Small intestine (tissue), 7 donors: ENCODE measurements around the gene NTN3. TPM values are rescaled to one million over a fixed set of nuclear protein-coding genes. Genes with fewer than 3 reads are reported as not detected.
A peak's percentile ranks its signal among the peaks of the same experiment; 100 is the strongest.

ENCODE experiments used
- DNase-seq, 2 donors: peaks; one replicate each; pipeline versions ENCODE4 v3.0.0 to v3.0.0-alpha.2; 2013
- FAIRE-seq: peaks from 2 replicates; lab custom pipeline; 2012; peaks lifted over from hg19 to GRCh38; lab: Jason Lieb, UNC
- H3K27ac ChIP-seq, 3 donors: one replicate each; pipeline ENCODE4 v1.5.1; 2013; ENCODE audit warnings: low read length in 2 of 3, mild to moderate bottlenecking in 2 of 3, control low read depth in 1 of 3, inconsistent platforms in 1 of 3, low read depth in 1 of 3, moderate library complexity in 1 of 3
- H3K27me3 ChIP-seq, 3 donors: one replicate each; pipeline ENCODE4 v1.6.1; 2013; ENCODE audit warnings: low read length in 3 of 3, inconsistent platforms in 1 of 3; ENCODE audit not compliant: control insufficient read depth in 3 of 3, insufficient read depth in 3 of 3
- H3K36me3 ChIP-seq, 3 donors: one replicate each; pipeline ENCODE4 v1.6.1; 2013; ENCODE audit warnings: low read length in 3 of 3, inconsistent platforms in 1 of 3, low read depth in 1 of 3, mild to moderate bottlenecking in 1 of 3, moderate library complexity in 1 of 3; ENCODE audit not compliant: control insufficient read depth in 3 of 3, insufficient read depth in 2 of 3
- H3K4me1 ChIP-seq, 3 donors: one replicate each; pipeline ENCODE4 v1.6.1; 2013; ENCODE audit warnings: low read length in 2 of 3, inconsistent platforms in 1 of 3, low read depth in 1 of 3, mild to moderate bottlenecking in 1 of 3, moderate library complexity in 1 of 3; ENCODE audit not compliant: control insufficient read depth in 3 of 3, insufficient read depth in 2 of 3
- H3K4me3 ChIP-seq, 3 donors: one replicate each; pipeline ENCODE4 v1.5.1; 2013; ENCODE audit warnings: low read length in 3 of 3, control low read depth in 1 of 3, inconsistent platforms in 1 of 3, low read depth in 1 of 3, mild to moderate bottlenecking in 1 of 3, moderate library complexity in 1 of 3
- H3K9me3 ChIP-seq, 2 donors: one replicate each; pipeline ENCODE4 v1.6.1; 2013; ENCODE audit warnings: low read depth in 1 of 2, low read length in 1 of 2; ENCODE audit not compliant: control insufficient read depth in 2 of 2, insufficient read depth in 1 of 2
- WGBS, 3 donors: extraction: QIAGEN DNeasy Blood & Tissue Kit; methylation state at CpG; one replicate each; pipeline ENCODE4 v1.1.7; 2013; 5-methylcytosine and 5-hydroxymethylcytosine counted together
- polyA plus RNA-seq, 4 donors: library from polyadenylated mRNA; stranded (reverse) in 3 of 4; unstranded in 1 of 4; fragments of 200-250 nt in 3 of 4; fragments of 120-200 nt in 1 of 4; gene quantifications; one replicate each; pipeline versions ENCODE4 v1.2.1 to v1.2.3, GENCODE V29; 2013
- donor health status: healthy with polysubstance abuse.
- donor health status: control.
- donor health status: control.
- donor health status: Bipolar disorder and iron deficiency.
- donor health status: healthy.

NTN3 gene
- polyA plus RNA-seq, 4 donors, result 0.04 to 0.74 TPM; not detected in 2

DNA sequence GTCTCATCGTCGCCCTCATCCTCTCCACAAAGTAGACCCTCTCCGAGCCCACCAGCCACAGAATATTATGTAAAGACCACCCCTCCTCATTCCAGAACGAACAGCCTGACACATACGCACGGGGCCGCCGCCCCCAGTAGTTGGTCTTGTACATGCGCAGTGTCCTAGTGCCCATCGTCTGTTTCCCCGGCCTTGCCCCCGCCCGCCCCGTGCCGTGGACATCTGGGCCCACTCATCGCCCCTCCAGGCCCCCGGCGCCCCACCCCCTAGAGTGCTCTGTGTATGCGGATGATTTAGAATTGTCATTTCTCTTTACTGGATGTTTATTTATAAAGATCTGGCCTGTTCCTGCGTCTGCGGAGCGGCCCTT is 48.6 kb downstream of the NTN3 start:
- FAIRE-seq (no peak), DNase-seq (no peak)
- Histone ChIP-seq H3K4me3 (peak overlapping the region in 1 of 3 donors; percentile 59), H3K36me3 (peaks cover 0 to 83% (median 0%) of the 10 kb centered on the region in 3 donors), H3K4me1 (peaks cover 3 to 74% (median 15%) of the 10 kb centered on the region in 3 donors), H3K27ac (peak overlapping the region in 2 of 3 donors; percentile 62 to 82), H3K9me3 (no peaks in the 10 kb centered on the region), H3K27me3 (no peaks in the 10 kb centered on the region)
- WGBS, 3 donors, result 37 to 41% (median 39%) methylated on average over 22 of the region's 22 CpGs

DNA sequence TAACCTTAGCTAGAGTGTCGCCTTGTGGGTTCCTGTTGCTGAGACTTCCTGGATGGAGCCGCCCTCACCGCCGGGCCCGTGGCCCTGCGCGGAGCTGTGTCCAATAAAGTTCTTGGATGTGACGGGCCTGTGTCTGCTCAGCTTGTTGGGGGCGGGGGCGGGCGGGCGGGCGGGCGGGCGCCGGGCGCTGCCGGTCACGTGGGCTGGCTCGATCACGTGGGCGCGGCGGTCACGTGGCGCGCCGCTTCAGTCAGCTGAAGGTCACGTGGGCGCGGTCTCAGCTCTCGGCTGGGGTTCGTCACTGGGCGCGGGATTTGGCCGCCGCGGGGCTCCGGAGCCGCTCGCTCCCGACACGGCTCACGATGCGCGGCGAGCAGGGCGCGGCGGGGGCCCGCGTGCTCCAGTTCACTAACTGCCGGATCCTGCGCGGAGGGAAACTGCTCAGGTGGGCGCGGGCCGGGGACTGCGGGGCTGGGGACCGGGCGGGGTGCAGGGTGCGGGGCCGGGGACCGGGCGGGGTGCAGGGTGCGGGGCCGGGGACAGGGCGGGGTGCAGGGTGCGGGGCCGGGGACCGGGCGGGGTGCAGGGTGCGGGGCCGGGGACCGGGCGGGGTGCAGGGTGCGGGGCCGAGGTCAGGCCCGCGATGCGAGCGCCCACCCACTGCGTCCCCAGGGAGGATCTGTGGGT is 49.1 kb downstream of the NTN3 start, which contains the start of gene AMDHD2:
Gene AMDHD2 (plus strand): TSS at position 275 of the 687 bp plus-strand sequence. CDS start 88 bp downstream, at position 363.
- 0 to 1% (median 1%) methylated on average over 71 to 83 of the region's 83 CpGs for WGBS, 3 donors
- Histone ChIP-seq H3K27me3 (no peaks in the 10 kb centered on the region), H3K36me3 (peaks cover 0 to 82% (median 0%) of the 10 kb centered on the region in 3 donors), H3K27ac (peak within 1 kb of the TSS; percentile 35 to 89 (median 85)), H3K9me3 (no peaks in the 10 kb centered on the region), H3K4me3 (peak within 1 kb of the TSS; percentile 59 to 78 (median 66)), H3K4me1 (peaks cover 3 to 78% (median 15%) of the 10 kb centered on the region in 3 donors)
- FAIRE-seq (no peak), DNase-seq (peak; percentile 82 to 96)

DNA sequence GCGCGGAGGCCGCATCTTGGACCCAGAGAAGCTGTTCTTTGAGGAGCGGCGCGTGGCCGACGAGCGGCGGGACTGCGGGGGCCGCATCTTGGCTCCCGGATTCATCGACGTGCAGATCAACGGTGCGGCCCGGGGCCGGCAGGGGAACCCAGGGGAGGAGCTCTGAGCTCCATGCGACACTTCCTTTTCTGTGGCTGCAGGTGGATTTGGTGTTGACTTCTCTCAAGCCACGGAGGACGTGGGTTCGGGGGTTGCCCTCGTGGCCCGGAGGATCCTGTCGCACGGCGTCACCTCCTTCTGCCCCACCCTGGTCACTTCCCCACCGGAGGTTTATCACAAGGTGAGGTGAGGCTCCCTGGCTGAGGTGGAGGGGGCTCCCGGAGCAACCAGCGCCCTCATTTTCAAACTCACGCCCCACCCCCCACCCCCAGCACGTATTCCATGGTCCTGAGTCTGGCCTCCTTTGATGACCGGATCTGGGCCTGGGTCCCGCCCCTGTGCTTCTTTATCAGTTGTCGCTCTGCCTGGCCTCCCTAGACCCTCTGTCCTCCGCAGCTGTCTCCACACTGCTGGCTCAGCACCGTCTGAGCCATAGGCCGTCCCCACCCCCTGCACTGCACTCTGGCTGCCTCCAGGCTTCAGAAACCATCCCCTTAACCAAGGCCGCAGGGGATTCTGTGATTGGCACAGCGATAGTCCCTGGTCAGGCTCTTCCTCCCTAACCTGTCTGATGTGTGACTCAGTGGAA is 49.9 kb downstream of the NTN3 start:
- Histone ChIP-seq H3K36me3 (peaks cover 0 to 82% (median 0%) of the 10 kb centered on the region in 3 donors), H3K9me3 (no peaks in the 10 kb centered on the region), H3K4me1 (peaks cover 3 to 79% (median 15%) of the 10 kb centered on the region in 3 donors), H3K27ac (peak overlapping the region; percentile 24 to 89 (median 60)), H3K27me3 (no peaks in the 10 kb centered on the region), H3K4me3 (peak overlapping the region; percentile 59 to 78 (median 66))
- FAIRE-seq (no peak), DNase-seq (peak; percentile 31 to 75)
- WGBS, 3 donors, result 12 to 15% (median 15%) methylated on average over 37 to 41 of the region's 41 CpGs

Other genes starting within 250 kb of the NTN3 start
- gene E4F1, start 247.7 kb upstream of the NTN3 start, polyA plus RNA-seq, result 10 to 100 TPM; 16.5 to 37.1 (median 22.8) TPM
- 1 to 10 TPM in 2 of 4 donors, under 1 TPM in 2; 0.55 to 3.8 (median 1.4) TPM for gene DNASE1L2, start 234.9 kb upstream of the NTN3 start, polyA plus RNA-seq
- gene ECI1, start 219.7 kb upstream of the NTN3 start, polyA plus RNA-seq, result 100 to 1,000 TPM in 3 of 4 donors, 10 to 100 TPM in 1; 86.1 to 246 (median 166) TPM
- 100 to 1,000 TPM in 3 of 4 donors, 10 to 100 TPM in 1; 91.7 to 166 (median 138) TPM for gene RNPS1, start 203.2 kb upstream of the NTN3 start, polyA plus RNA-seq
- gene ABCA3, start 130.6 kb upstream of the NTN3 start, polyA plus RNA-seq, result 1 to 10 TPM; 1.1 to 4.7 (median 1.8) TPM
- gene CCNF, start 41.9 kb upstream of the NTN3 start, polyA plus RNA-seq, result 10 to 100 TPM in 1 of 4 donors, 1 to 10 TPM in 2, under 1 TPM in 1; 0.89 to 12.4 (median 3.8) TPM
- 1 to 10 TPM in 3 of 4 donors, under 1 TPM in 1; 0.67 to 7.7 (median 3.0) TPM for gene TEDC2, start 11.2 kb upstream of the NTN3 start, polyA plus RNA-seq
- gene TBC1D24, start 3.8 kb downstream of the NTN3 start, polyA plus RNA-seq, result 10 to 100 TPM in 1 of 4 donors, 1 to 10 TPM in 2, under 1 TPM in 1; 0.81 to 12.6 (median 3.2) TPM
- 100 to 1,000 TPM in 2 of 4 donors, 10 to 100 TPM in 2; 74.5 to 298 (median 143) TPM for gene ATP6V0C, start 42.7 kb downstream of the NTN3 start, polyA plus RNA-seq
- gene AMDHD2, start 49.1 kb downstream of the NTN3 start, polyA plus RNA-seq, result 100 to 1,000 TPM in 1 of 4 donors, 10 to 100 TPM in 3; 26.7 to 120 (median 36.0) TPM
- gene CEMP1, start 60.1 kb downstream of the NTN3 start, polyA plus RNA-seq, result 10 to 100 TPM in 1 of 4 donors, 1 to 10 TPM in 1, under 1 TPM in 2; 0.66 to 23.1 (median 1.1) TPM
- 10 to 100 TPM; 22.2 to 48.9 (median 32.2) TPM for gene PDPK1, start 66.7 kb downstream of the NTN3 start, polyA plus RNA-seq
- gene KCTD5, start 211.2 kb downstream of the NTN3 start, polyA plus RNA-seq, result 10 to 100 TPM; 19.0 to 41.2 (median 29.9) TPM
- 1 to 10 TPM in 1 of 4 donors, under 1 TPM in 1, not detected in 2; 0.65 to 1.3 TPM for gene PRSS27, start 248.9 kb downstream of the NTN3 start, polyA plus RNA-seq